ENCODE data around the gene HPSE2. TPM values are rescaled to one million over a fixed set of nuclear protein-coding genes. Genes with fewer than 3 reads are reported as not detected.

HPSE2 gene
- total RNA-seq, 1 donor from 2014 or later, result not detected

DNA sequence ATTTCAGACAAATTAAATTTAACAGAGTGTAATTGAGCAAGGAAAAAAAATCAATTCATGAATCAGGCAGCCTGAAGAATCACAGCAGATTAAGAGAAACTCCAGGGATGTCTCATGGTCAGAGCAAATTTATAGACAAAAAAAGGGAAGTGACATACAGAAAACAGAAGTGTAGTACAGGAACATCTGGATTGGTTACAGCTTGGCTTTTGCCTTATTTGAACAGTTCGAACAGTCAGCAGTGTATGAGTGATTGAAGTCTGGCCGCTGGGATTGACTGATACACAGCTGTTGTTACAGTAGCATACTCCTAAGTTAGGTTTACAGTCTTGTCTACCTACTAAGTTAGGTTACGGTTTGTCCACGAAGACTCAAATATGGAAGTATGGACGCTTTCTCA lies 255.3 kb downstream of the HPSE2 start:
- no peaks in the 10 kb centered on the region for H3K4me1 ChIP-seq
- no peak overlapping the region for H3K4me3 ChIP-seq
- TF ChIP-seq, protein P1, sequence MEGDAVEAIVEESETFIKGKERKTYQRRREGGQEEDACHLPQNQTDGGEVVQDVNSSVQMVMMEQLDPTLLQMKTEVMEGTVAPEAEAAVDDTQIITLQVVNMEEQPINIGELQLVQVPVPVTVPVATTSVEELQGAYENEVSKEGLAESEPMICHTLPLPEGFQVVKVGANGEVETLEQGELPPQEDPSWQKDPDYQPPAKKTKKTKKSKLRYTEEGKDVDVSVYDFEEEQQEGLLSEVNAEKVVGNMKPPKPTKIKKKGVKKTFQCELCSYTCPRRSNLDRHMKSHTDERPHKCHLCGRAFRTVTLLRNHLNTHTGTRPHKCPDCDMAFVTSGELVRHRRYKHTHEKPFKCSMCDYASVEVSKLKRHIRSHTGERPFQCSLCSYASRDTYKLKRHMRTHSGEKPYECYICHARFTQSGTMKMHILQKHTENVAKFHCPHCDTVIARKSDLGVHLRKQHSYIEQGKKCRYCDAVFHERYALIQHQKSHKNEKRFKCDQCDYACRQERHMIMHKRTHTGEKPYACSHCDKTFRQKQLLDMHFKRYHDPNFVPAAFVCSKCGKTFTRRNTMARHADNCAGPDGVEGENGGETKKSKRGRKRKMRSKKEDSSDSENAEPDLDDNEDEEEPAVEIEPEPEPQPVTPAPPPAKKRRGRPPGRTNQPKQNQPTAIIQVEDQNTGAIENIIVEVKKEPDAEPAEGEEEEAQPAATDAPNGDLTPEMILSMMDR (IDR thresholded peaks at IDR 0.05), result no peak
- no peak overlapping the region for H3K27ac ChIP-seq
- no peaks in the 10 kb centered on the region for H3K36me3 ChIP-seq
- DNase-seq (ENCODE audit: low spot score in 2 of 2), result no peak
- no peaks in the 10 kb centered on the region for H3K9me3 ChIP-seq
- no peaks in the 10 kb centered on the region for H3K27me3 ChIP-seq
- intact Hi-C loops (cut with DNase I), result no loop called here

DNA sequence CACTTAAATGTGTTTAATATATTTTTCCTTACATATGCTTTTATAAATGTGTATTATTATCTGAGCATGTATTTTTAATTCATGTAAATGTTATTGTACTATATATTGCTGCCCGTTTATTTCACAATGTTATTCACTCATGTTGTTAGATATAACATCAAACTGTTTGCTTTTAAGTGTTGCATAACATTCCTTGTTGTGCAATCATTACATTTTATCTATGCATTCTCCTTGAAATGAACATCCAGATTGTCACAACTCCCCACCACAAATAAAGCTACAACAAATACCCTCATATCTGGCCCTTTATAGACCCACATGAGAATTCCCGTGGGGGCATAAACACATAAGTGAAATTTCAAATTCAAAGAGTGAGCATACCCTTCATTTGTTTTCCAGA lies 264.2 kb downstream of the HPSE2 start:
- Histone ChIP-seq H3K36me3 (no peaks in the 10 kb centered on the region), H3K4me3 (no peak overlapping the region), H3K27me3 (no peaks in the 10 kb centered on the region), H3K4me1 (no peaks in the 10 kb centered on the region), H3K27ac (no peak overlapping the region), H3K9me3 (no peaks in the 10 kb centered on the region)
- no peak for DNase-seq (ENCODE audit: low spot score in 2 of 2)
- TF ChIP-seq, protein P1 (IDR thresholded peaks at IDR 0.05), result no peak
- intact Hi-C loops (cut with DNase I), result loop anchor here (5.0 kb wide), 1 partner anchor 151 kb away; no protein-coding TSS in a partner anchor

DNA sequence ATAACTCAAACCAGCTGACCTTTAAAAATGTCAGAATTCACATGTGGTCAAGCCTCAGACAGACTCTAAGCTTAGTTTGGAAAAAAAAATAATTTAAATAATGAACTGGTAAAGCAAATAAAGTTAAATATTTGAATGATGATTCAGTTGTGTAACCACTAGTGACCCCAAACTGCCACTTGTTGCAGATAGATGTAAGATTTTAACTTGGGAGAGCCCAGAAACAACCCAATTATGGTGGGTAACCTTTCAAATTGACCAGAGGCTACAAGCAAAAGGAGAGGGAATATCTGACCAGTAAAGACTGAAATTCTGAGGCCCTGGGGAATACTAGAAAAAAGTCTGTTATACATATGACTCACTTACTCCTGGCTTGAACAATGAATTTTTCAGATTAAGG lies 268.1 kb downstream of the HPSE2 start:
- TF ChIP-seq, protein P1 (IDR thresholded peaks at IDR 0.05), result no peak
- Histone ChIP-seq H3K9me3 (no peaks in the 10 kb centered on the region), H3K27me3 (no peaks in the 10 kb centered on the region), H3K4me1 (no peaks in the 10 kb centered on the region), H3K27ac (peak overlapping the region; percentile 42 to 59), H3K4me3 (no peak overlapping the region), H3K36me3 (no peaks in the 10 kb centered on the region)
- intact Hi-C loops (cut with DNase I), result loop anchor here (10.0 kb wide), 1 partner anchor 267 kb away; the partner anchor contains the start of gene HPSE2
- no peak for DNase-seq (ENCODE audit: low spot score in 2 of 2)

DNA sequence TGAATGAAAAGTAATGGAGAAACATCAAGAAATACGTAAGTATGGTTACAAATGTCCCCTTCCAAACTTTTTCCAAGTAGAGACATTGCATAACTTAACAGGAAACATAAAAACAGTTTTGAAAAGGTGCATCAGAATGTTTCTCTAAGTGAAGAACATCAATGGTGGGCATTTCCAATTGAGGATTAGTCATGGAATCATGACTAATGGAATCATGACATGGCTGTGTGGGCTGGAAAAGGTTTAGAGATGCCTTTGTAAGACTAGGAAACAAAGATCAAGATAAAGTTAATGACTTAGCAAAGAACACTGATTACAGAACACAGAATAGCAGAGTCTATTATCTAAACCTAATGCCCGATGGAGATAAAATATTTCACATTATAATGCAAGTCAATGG lies 272.0 kb downstream of the HPSE2 start:
- peak overlapping the region in 1 of 2 donors; percentile 5 for H3K27ac ChIP-seq
- H3K4me1 ChIP-seq, result peaks cover 0 to 6% of the 10 kb centered on the region in 2 donors
- no peak for DNase-seq (ENCODE audit: low spot score in 2 of 2)
- no peaks in the 10 kb centered on the region for H3K36me3 ChIP-seq
- TF ChIP-seq, protein P1 (IDR thresholded peaks at IDR 0.05), result no peak
- no peaks in the 10 kb centered on the region for H3K9me3 ChIP-seq
- no peak overlapping the region for H3K4me3 ChIP-seq
- no peaks in the 10 kb centered on the region for H3K27me3 ChIP-seq
- intact Hi-C loops (cut with DNase I), result loop anchor here (10.0 kb wide), 1 partner anchor 271 kb away; the partner anchor contains the start of gene HPSE2

DNA sequence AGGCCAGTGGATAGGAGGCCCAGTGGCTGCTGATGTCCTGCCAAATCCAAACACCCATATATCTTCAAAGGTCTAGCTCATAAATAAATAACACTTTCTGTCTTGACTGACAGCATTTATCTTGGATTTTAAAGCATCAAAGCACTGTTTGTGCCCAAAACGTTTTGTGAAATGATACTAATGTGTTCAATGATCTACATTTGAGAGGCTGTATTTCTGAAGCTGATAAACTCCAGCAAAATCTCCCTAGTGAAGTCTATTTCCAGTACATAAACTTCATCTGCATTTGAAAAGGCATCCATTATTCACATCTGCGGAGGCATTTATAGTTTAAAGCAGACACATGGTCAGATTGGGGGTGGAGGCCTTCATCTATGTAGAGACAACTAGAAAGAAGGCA lies 276.3 kb downstream of the HPSE2 start:
- no peak overlapping the region for H3K4me3 ChIP-seq
- TF ChIP-seq, protein P1 (IDR thresholded peaks at IDR 0.05), result no peak
- H3K9me3 ChIP-seq, result no peaks in the 10 kb centered on the region
- intact Hi-C loops (cut with DNase I), result no loop called here
- no peak for DNase-seq (ENCODE audit: low spot score in 2 of 2)
- peaks cover 0 to 18% of the 10 kb centered on the region in 2 donors for H3K4me1 ChIP-seq
- no peaks in the 10 kb centered on the region for H3K36me3 ChIP-seq
- no peaks in the 10 kb centered on the region for H3K27me3 ChIP-seq
- peak overlapping the region; percentile 25 to 60 for H3K27ac ChIP-seq

DNA sequence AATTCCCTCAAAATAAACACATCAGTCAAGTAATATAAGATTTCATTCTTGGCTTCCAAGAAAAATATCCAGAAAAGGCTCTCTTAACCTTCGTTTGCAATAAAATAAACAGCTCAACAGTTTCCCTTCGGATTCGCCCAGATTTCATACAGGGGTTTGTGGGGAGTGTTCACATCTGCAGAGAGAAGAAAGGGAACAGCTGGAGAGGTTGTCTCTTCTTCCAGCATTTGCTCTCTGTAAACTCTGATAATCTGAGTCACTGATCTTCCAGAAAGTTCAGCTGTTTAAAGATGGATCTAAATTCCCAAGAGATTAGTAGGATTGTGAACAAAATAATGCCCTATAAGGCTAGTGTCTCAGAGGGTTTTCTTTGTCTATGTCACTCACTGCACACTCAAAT lies 277.9 kb downstream of the HPSE2 start:
- Histone ChIP-seq H3K4me1 (peaks cover 0 to 18% of the 10 kb centered on the region in 2 donors), H3K4me3 (no peak overlapping the region), H3K27ac (no peak overlapping the region), H3K36me3 (no peaks in the 10 kb centered on the region), H3K27me3 (no peaks in the 10 kb centered on the region), H3K9me3 (no peaks in the 10 kb centered on the region)
- intact Hi-C loops (cut with DNase I), result no loop called here
- TF ChIP-seq, protein P1 (IDR thresholded peaks at IDR 0.05), result no peak
- no peak for DNase-seq (ENCODE audit: low spot score in 2 of 2)
